ENCODE measurements around the gene DDX1. TPM values are rescaled to one million over a fixed set of nuclear protein-coding genes. Genes with fewer than 3 reads are reported as not detected.
"Not testable (repeated sequence)": the region's sequence is repeated elsewhere in the genome, so short reads cannot be mapped to it uniquely, and the experiment has no call there.

The DDX1 gene
- total RNA-seq, 1 experiment from 2014 or later: 53.1 TPM

DNA sequence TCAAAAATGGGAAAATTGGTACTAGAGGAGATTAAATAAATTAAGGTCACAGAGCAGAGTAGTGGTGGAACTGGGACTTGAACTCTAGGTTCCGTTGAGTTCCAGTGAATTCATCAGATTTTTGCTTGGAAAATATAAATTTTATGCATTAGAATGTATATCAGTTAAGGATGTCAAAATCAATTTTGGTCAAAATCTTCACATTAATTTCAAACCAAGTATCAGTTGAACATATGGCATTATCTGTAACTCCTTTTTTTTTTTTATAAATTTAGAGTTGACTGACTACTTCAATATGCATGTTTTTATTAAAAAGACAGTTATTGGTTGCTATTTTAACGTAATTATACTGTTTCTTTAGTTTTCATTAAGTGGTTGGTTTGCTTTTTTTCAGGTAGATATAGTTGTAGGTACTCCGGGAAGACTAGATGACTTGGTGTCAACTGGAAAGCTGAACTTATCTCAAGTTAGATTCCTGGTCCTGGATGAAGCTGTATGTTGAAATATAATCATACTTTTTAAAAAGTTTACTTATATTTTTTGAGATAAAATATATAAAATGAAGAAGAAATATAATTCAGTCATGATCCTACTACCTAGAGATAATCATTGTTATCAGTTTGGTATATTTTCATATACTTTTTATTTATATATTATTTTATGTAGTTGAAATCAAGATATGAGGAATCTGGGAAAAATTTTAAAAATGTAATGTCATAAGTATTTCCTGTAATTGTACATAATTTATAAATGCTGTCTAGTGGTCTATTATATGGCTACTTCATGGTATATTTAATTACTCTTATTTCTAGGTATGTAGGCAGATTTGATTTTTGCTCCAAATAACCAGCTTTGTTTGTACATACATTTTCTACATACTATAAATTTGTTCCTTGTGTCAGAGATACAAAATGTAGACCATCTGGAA is 25.4 kb downstream of the DDX1 start:
- DNase-seq (ENCODE audit: low spot score): no peak

DNA sequence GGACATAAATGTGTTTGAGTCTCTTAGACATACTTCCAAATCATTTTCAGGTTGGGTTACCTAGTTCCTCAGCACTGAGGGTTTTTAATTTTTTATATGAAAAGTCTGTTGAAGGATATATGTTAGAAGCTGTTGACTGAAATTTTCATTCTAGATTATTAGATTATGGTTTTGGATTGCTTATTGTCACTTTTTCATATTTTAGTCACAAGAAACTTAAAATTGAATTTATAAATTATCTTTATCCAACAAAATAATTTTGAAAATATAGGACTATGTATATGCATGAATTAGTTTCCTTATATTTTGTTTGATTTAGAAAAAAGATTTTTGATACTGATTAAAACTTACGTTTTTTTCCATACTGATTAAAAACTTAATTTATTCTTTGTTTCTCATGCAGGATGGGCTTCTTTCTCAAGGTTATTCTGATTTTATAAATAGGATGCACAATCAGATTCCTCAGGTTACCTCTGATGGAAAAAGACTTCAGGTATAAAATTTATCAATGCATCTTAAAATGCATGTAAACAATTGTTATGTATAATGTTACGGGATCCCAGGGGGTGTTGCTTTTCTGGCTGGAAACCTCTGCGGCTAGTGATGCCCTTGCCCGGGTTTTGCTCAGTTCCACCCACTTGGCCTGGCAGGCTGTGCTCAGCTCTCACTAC is 26.2 kb downstream of the DDX1 start:
- DNase-seq (ENCODE audit: low spot score): no peak

DNA sequence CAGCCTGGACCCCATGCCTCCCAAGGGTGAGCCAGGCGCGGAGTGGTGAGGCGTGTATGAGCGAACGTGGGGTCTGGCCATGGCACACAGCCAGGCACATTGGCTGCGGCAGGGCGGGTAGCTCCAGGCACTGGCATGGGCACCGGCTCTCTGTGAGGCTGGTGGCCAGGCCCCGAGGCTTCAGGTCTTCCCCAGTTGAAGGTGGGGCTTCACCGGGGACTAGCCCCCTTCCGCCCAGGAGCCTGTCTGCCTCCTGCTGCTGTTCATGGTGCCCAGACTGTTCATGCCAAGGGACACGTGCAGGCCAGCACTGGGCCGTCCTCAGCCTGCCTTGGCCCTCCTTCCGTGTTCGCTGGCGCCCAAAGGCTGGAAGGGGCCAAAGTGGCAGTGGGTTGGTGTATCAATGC is 26.8 kb downstream of the DDX1 start:
- DNase-seq (ENCODE audit: low spot score): no peak

DNA sequence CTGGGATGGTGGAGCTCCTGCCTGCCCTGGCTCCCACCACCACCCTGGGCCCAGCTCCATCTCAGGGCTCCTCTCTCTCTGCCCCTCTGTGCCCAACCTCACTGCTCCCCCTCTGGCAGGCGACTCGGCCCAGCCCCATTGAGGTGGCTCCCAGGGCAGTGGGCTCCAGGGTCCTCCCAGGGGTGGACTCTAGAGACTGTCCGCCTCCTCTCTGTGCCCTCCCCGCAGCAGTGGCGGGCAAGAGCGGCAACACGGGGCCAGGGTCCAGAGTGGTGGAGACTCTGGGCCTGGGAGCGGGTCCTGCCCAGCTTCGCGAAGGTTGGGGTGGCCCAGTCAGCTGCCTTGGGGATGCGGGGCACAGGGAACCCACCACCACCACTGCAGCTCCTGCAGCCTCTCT is 27.4 kb downstream of the DDX1 start:
- DNase-seq (ENCODE audit: low spot score): no peak

DNA sequence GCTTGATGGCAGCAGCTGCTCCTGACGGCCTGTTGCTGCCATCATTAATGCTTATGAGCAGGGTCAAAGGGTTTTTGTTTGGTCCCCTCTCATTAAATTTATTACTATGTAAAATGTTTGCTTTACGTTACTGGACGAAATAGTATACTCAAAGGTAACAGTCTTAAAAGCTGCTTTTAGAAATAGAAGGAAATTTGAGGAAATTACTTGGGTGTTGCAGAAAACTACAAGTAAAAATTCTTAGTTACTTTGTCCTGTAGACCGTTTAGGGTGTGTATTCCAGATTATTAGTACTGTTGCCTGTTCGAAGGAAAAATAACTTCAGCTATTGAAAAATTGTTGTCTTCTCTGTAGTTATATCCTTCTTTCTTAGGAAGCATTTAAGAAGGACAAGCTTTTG is 27.8 kb downstream of the DDX1 start:
- no peak for DNase-seq (ENCODE audit: low spot score)

DNA sequence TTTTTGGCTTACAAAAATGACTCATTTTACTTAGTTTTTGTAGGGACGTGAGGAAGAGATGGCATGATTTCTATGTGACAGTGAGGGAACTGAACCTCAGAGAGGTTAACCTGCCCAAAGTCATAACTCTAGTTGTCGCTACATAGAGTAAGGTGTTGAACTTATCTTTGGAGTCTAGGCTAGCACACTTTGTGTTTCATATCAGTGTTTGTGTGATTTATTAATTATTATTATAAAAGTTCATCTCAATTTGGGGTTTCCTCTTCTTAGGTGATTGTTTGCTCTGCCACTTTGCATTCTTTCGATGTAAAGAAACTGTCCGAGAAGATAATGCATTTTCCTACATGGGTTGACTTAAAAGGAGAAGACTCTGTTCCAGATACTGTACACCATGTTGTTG is 28.3 kb downstream of the DDX1 start:
- DNase-seq (ENCODE audit: low spot score): no peak

DNA sequence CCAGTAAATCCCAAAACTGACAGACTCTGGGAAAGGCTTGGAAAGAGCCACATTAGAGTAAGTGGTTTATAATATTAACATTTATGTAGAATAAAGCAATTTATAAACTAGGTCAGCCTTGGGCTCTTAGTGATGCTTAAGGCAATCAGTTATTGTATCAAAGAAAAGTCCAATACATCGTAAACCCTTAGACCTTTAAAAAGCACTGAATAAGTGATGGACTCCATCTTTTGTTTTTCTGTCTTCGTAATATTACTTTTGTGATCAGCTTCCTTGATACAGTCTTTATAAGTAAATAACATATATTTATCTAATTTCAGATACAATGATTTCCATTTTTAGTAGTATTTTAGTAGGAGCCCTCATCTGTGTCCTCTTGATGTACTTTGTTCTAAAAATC is 28.7 kb downstream of the DDX1 start:
- no peak for DNase-seq (ENCODE audit: low spot score)

DNA sequence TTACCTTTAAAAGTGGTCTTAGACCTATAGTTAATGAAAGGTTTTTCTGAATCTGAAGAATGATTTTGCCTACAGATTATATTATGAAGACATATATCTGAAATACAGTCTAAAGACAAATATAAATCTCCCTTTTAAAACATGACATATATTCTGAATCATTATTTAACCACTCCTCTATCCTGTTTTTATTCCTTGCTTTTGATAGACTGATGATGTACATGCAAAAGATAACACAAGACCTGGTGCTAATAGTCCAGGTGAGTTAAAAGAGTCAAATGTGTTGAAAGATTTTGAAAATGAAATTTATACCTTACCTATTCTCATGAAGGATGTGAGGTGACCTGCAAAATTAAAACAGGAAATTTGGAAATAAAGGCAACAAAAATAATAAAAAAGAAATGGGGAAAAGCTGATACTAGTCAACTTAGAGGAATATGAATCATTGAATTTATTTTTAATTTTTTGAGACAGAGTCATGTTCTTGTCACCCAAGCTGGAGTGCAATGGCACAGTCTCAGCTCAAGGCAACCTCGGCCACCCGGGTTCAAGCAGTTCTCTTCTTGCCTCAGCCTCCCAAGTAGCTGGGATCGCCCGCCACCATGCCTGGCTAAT is 29.3 kb downstream of the DDX1 start:
- DNase-seq (ENCODE audit: low spot score): no peak

DNA sequence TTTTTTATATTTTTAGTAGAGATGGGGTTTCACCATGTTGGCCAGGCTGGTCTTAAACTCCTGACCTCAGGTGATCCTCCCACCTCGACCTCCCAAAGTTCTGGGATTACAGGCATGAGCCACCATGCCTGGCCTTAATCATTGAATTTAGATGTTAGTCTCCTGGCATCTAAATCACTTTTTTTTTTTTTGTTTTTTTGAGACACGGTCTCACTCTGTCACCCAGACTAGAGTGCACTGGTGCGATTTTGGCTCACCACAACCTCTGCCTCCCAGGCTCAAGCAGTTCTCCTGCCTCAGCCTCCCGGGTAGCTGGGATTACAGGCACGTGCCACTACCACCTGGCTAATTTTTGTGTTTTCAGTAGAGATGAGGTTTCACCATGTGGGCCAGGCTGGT is 29.8 kb downstream of the DDX1 start:
- not testable (repeated sequence) for DNase-seq (ENCODE audit: low spot score)

DNA sequence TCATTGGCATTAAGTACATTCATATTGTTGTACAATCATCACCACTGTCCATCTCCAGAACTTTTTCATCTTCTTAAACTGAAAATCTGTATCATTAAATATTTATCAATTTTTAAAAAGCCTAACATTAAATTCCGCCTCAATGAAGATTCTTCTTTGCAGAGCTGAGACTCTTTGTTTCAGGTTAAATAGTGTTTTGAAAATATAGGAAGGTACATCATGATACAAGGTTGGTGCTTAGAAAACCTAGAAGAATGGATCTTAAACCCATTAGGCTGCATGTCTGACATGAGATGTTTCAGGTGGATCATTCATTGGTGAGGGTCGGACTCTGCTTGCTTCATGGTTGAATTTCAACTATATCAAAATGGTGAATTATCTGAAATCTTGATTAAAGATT is 30.5 kb downstream of the DDX1 start:
- DNase-seq (ENCODE audit: low spot score): no peak

DNA sequence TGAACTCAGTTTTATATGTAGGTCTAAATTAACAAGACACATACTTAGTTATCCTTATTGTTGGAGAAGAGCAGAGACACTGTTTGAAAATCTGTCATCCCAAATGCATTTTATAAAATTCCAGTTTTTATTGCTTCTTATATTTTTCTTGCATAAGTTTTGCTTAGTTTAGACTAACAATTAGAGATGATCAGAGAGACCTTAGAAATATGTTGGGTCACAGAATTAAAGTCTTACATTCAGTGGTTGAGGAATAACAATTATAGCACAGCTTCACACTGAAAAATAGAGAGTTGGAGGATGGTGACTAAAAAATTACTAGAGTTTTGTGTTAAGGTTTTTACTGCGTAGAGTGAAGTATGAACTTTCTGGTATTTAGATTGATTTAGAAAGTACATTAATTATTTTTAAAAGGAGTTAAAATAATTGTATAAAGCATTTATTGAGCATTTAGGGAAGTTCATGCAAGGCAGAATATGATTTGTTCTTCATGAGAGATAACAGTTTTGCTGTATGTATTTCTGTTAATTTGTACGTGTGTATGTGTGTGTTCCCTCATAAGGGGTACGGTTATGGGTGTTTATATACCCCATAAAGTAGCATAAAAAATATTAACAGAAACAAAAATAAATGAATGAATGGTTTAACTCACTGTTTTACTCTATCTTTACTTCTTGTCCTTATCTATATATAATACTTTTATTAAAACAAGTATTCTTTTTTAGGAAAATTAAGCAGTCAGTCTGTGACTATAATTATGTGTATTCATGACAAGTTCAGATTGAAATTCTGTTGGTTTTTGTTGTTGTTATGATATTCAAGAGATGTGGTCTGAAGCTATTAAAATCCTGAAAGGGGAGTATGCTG is 31.2 kb downstream of the DDX1 start:
- DNase-seq (ENCODE audit: low spot score): no peak

DNA sequence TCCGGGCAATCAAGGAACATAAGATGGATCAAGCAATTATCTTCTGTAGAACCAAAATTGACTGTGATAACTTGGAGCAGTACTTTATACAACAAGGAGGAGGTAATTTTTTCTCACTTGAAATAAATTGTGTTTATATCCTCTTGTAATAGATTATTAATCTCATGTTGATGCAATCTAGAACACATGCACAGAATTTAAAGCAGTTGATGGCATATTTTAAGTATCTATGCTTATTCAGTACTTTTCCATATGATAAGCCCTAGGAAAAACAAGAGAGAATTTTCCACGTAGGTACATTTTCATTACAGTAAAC is 31.8 kb downstream of the DDX1 start:
- no peak for DNase-seq (ENCODE audit: low spot score)

DNA sequence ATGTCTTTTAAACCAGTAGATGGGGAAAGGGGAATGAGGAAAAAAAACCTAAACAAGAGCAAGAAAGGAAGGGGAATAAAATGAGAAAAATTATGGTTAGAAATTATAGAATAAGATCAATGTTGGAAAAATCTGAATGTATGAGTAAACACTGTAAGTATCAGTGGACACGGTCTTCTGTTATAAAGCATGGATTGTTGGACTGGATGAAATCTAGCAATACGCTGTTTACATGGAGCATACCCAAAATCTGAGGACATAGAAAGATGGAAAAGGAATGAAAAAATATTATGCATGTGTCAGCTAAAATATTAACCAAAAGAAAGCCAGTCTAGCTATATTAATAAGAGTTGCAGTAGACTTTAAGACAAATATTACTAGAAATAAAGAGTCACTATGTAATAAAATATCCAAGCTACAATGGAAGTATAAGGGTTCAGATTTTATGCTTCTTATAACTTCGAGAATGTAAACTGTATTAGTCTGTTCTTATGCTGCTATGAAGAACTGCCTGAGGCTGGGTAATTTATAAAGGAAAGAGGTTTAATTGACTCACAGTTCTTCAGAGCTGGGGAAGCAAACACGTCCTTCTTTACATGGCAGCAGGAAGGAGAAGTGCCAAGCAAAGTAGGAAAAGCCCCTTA is 32.4 kb downstream of the DDX1 start:
- DNase-seq (ENCODE audit: low spot score): no peak

DNA sequence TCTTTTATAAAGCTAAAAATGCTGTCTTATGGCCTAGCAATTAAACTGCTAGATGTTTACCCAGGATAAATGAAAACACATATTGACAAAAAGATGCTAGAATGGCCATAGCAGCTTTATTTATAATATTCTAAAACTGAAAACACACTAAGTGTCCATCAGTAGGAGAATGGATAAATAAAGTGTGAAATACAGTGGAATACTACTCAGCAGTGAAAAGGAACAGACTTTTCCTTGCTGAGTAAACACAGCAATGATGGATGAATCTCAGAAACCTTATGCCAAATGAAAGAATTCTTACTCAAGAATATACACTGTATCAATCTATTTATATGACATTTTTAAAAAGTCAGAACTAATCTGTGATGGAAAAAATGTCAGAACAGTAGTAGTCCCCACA is 33.2 kb downstream of the DDX1 start:
- no peak for DNase-seq (ENCODE audit: low spot score)

DNA sequence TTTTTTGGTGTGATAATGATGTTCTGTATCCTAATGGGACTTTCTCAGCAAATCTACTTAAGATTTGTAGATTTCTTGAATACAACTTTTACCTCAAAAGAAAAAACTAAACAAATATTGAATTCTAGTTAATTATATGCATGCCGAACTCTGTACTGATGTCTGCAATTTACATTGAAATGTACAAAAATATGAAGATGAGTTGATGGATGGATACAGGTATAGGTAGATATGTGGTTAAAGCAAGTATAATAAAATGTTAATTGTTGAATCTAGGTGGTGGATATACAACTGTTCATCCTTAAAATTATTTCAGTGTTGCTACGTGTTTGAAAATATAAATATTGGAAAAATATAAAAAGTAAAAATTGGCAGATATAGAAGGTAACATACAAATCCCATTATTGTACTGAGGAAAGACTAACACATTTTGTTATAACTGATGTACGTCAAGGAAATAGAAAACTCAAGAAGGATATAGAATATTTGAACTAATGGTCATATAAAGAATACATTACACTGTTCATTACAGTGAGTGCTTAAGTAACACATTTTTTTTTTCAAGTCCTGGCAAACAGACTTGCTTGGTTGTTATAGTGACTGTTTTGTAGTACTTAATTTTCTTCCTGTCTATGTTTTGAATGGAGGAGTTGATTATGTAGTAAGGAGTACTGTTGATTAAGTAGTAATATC is 33.8 kb downstream of the DDX1 start:
- DNase-seq (ENCODE audit: low spot score): no peak

DNA sequence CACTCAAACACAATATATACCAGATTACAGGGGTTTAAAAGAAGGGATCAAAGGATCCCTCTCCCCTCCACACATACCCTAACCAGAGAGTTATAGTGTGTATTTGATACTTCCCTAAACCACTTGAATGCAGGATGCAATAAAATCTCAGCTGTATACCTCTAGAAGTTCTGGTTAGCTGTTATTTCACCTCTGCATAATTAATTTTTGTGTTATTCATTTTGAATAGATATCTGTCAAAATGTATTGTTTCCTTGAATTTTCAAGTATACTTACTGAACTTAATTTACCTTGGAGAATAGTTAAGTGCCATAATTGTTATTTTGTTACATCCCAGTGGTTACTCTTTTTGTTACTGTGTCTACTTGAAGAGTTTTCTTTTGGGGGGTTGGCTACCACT is 34.5 kb downstream of the DDX1 start:
- no peak for DNase-seq (ENCODE audit: low spot score)

DNA sequence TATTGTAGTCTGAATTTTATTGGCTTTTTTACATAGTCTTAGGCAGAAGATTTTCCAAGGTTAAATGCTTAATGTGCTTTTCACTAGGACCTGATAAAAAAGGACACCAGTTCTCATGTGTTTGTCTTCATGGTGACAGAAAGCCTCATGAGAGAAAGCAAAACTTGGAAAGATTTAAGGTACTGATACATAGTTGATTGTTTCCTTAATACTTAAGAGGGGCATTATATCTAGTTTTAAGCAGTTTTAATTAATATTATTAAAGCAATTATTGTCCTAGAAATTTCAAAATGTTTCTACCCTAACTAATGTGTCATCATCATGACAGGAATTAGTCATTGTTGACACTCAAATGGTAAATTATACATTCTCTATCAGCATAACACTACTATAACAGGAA is 35.3 kb downstream of the DDX1 start:
- DNase-seq (ENCODE audit: low spot score): no peak

DNA sequence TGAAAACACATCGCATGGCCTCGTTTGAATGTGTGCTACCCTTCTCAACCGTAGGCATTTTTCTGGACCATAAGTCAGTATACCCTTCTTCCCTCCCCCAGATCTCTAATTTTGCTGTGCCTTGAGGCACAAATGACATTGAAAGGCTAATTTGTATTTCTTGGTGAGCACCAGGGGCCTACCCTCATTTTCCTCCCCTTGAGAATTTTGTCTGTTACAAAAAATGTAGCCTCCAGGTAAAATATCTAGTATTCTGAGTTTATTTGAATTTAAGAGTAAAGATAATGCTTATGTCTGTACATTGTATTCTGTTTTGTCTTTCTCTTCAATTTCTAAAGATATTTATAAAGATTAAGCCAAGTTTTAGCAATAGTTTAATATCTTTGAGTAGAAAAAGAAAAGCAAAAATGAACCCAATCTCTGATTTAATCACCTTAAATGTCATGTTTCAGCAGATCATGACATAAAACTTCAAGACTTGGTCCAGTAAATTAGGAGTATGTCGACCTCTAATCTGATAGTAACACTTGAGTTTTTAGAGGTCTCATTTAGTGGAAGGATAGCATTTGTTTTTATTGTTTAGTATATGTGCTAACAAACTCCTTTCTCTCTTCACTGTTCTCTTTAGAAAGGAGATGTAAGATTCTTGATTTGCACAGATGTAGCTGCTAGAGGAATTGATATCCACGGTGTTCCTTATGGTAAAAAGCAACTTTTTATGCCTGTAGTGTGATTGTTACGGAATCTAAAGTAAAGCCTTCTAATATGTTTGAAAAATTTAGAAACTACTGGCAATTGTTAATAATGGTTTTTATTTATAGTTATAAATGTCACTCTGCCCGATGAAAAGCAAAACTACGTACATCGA is 36.4 kb downstream of the DDX1 start:
- no peak for DNase-seq (ENCODE audit: low spot score)

DNA sequence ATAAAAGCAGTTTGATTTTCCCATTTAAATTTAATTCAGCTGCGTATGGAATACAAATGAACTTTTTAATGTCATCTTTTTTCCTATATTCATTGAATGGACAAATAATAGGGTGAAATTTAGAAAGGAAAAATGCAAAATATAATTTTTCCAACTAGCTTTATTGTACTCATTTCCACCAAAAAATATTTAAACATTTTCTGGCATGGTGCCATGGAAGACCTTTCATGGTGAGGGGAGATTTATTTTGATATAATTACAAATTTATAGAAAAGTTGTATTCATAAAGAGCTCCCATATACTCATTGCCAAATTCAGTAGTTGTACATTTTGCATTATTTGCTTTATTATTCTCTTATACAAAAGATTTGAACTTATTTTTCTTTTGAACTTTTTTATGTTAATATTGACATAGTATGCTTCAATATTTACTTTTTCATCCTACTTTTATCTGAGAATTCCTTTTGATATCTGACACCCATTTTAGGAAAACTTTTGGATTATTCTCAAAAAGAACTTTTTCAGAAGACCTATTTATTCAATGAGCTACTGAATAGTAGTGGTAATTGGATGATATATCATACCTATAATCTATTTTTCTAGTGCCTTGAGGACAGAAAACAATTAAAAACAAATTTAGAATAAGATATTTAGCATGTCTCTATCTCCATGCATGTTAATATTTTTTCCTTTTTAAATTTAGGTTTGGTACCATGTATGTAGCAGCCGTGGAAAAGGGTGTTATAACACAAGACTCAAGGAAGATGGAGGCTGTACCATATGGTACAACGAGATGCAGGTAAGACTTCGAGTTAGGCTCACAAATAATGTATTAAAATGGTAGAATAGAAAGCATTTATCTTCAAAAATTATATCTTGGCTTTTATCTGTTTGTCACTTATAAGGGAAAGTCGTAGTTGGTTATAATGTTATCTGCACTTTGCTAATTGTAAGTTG is 37.5 kb downstream of the DDX1 start:
- no peak for DNase-seq (ENCODE audit: low spot score)
